ENCODE data around the gene PAX5. TPM values are rescaled to one million over a fixed set of nuclear protein-coding genes. Genes with fewer than 3 reads are reported as not detected.

The PAX5 gene
- total RNA-seq, 1 donor from 2014 or later: 1.3 TPM

GRCh38 chr9:36996706-36997086, 37.4 kb downstream of the PAX5 start:
- no peak for DNase-seq (ENCODE audit: low spot score)
- Mint-ChIP-seq H3K27me3 (ENCODE audit: unreplicated experiment) (peaks cover 15% of the 10 kb centered on the region), H3K27ac (ENCODE audit: unreplicated experiment) (no peak overlapping the region), H3K4me1 (ENCODE audit: unreplicated experiment) (peaks cover 2% of the 10 kb centered on the region), H3K4me3 (ENCODE audit: unreplicated experiment) (no peak overlapping the region), H3K36me3 (ENCODE audit: low read depth, unreplicated experiment) (no peaks in the 10 kb centered on the region), H3K9me3 (ENCODE audit: unreplicated experiment) (no peaks in the 10 kb centered on the region)
- TF ChIP-seq CTCF (IDR thresholded peaks at IDR 0.05; ENCODE audit: unreplicated experiment): no peak

GRCh38 chr9:36995927-36996705, 38.0 kb downstream of the PAX5 start:
- TF ChIP-seq CTCF (IDR thresholded peaks at IDR 0.05; ENCODE audit: unreplicated experiment): peak; percentile 60
- Mint-ChIP-seq H3K27ac (ENCODE audit: unreplicated experiment) (no peak overlapping the region), H3K9me3 (ENCODE audit: unreplicated experiment) (no peaks in the 10 kb centered on the region), H3K4me3 (ENCODE audit: unreplicated experiment) (no peak overlapping the region), H3K36me3 (ENCODE audit: low read depth, unreplicated experiment) (no peaks in the 10 kb centered on the region), H3K4me1 (ENCODE audit: unreplicated experiment) (peaks cover 2% of the 10 kb centered on the region), H3K27me3 (ENCODE audit: unreplicated experiment) (peaks cover 15% of the 10 kb centered on the region)
- peak; percentile 87 for DNase-seq (ENCODE audit: low spot score)

GRCh38 chr9:36993933-36994764, 39.9 kb downstream of the PAX5 start:
- no peak for TF ChIP-seq CTCF (IDR thresholded peaks at IDR 0.05; ENCODE audit: unreplicated experiment)
- no peaks in the 10 kb centered on the region for H3K36me3 Mint-ChIP-seq (ENCODE audit: low read depth, unreplicated experiment)
- H3K9me3 Mint-ChIP-seq (ENCODE audit: unreplicated experiment): no peaks in the 10 kb centered on the region
- no peak overlapping the region for H3K27ac Mint-ChIP-seq (ENCODE audit: unreplicated experiment)
- H3K4me3 Mint-ChIP-seq (ENCODE audit: unreplicated experiment): no peak overlapping the region
- peaks cover 2% of the 10 kb centered on the region for H3K4me1 Mint-ChIP-seq (ENCODE audit: unreplicated experiment)
- peaks cover 15% of the 10 kb centered on the region for H3K27me3 Mint-ChIP-seq (ENCODE audit: unreplicated experiment)
- no peak for DNase-seq (ENCODE audit: low spot score)

- H3K27ac Mint-ChIP-seq (ENCODE audit: unreplicated experiment): no peak overlapping the region
- peaks cover 17% of the 10 kb centered on the region for H3K27me3 Mint-ChIP-seq (ENCODE audit: unreplicated experiment)
Measured at GRCh38 chr9:36992501-36993316, 41.4 kb downstream of the PAX5 start.

More at GRCh38 chr9:36992501-36993316, 41.4 kb downstream of the PAX5 start:
- Mint-ChIP-seq H3K9me3 (ENCODE audit: unreplicated experiment) (no peaks in the 10 kb centered on the region), H3K36me3 (ENCODE audit: low read depth, unreplicated experiment) (no peaks in the 10 kb centered on the region), H3K4me1 (ENCODE audit: unreplicated experiment) (peaks cover 3% of the 10 kb centered on the region), H3K4me3 (ENCODE audit: unreplicated experiment) (no peak overlapping the region)
- DNase-seq (ENCODE audit: low spot score): no peak
- TF ChIP-seq CTCF (IDR thresholded peaks at IDR 0.05; ENCODE audit: unreplicated experiment): no peak

All from endothelial cell (in vitro differentiated cells).